Ovary (tissue), 3 donors: ENCODE results near the gene CMIP.

Experiments
- CTCF ChIP-seq, 3 donors: fragments of 450-650 bp in 2 of 3; fragments of 200-600 bp in 1 of 3; IDR thresholded peaks; one replicate each; pipeline versions ENCODE4 v1.5.1 to v1.8.0; 2016 to 2022; ENCODE audit warnings: antibody characterized with exemption in 3 of 3, mild to moderate bottlenecking in 1 of 3
- EP300 ChIP-seq: sonication (generic); formaldehyde crosslinking; IDR thresholded peaks from one replicate; pipeline ENCODE4 v1.6.1; 2017; ENCODE audit warnings: antibody characterized with exemption
- POLR2A ChIP-seq: fragments of 450-650 bp; IDR thresholded peaks from one replicate; pipeline ENCODE4 v1.6.1; 2017; ENCODE audit warnings: antibody characterized with exemption, mild to moderate bottlenecking, moderate library complexity
- donor health status: DM: no; HTN: no; CAD: no.

- no peak for TF ChIP-seq CTCF (IDR thresholded peaks at IDR 0.05)
- TF ChIP-seq POLR2A: no peak
- TF ChIP-seq EP300: no peak
Measured at GRCh38 chr16:81692021-81692420, 247.4 kb downstream of the CMIP start.
